NK-92 (cell line): Measurements from ENCODE around the gene IL20.
"Not testable (repeated sequence)": the region's sequence is repeated elsewhere in the genome, so short reads cannot be mapped to it uniquely, and the experiment has no call there.

ENCODE experiments used
- DNase-seq: peaks from one replicate; lab custom pipeline; 2025; ENCODE audit not compliant: unreplicated experiment; lab: John Stamatoyannopoulos, UW

Gene IL20

GRCh38 chr1:206842854-206843253, 22.6 kb upstream of the IL20 start:
- no peak for DNase-seq

GRCh38 chr1:206843626-206844025, 21.8 kb upstream of the IL20 start:
- DNase-seq: no peak

DNA sequence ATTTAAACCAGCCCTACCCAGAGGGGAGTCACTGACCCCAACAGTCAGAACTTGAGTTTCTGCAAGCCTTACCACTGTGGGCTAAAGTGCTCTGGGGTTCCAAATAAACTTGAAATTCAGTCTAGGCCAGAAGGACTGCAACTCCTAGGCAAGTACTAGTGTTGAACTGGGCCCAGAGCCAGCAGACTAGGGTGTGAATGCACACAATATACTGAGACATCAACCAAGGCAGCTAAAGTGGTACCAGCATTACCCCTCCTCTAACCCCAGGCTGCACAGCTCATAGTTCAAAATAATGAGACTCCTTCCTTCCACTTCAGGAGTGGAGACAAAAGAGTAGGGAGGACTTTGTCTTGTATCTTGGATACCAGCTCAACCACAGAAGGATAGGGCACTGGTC, 18.9 kb upstream of the IL20 start:
- DNase-seq: no peak

GRCh38 chr1:206847337-206847834, 18.0 kb upstream of the IL20 start:
- no peak for DNase-seq

DNA sequence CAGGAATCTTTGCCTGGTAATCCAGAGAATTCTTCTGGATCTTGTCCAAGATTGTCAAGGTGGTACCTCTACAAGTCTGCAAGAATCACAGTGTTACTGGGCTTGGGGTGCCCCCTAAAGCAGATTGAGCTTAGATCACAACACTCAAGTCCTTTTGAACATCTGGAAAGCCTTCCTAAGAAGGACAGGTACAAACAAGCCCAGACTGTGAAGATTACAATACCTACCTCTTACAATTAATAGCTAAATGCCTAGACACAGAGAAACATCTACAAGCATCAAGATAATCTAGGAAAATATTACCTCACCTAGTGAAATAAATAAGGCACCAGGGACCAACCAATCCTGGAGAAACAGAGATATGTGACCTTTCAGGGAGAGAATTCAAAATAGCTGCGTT, 17.5 kb upstream of the IL20 start:
- DNase-seq: no peak

- DNase-seq: no peak
Observed at GRCh38 chr1:206850401-206850800, 15.0 kb upstream of the IL20 start.

- DNase-seq: no peak
Observed at GRCh38 chr1:206851341-206852010, 13.9 kb upstream of the IL20 start.

GRCh38 chr1:206852662-206853061, 12.8 kb upstream of the IL20 start:
- not testable (repeated sequence) for DNase-seq

GRCh38 chr1:206853696-206854095, 11.7 kb upstream of the IL20 start:
- DNase-seq: not testable (repeated sequence)

- no peak for DNase-seq
Observed at GRCh38 chr1:206854401-206855129, 10.9 kb upstream of the IL20 start.

- DNase-seq: no peak
Observed at GRCh38 chr1:206855859-206856258, 9.6 kb upstream of the IL20 start.

GRCh38 chr1:206856674-206857464, 8.6 kb upstream of the IL20 start:
- no peak for DNase-seq

DNA sequence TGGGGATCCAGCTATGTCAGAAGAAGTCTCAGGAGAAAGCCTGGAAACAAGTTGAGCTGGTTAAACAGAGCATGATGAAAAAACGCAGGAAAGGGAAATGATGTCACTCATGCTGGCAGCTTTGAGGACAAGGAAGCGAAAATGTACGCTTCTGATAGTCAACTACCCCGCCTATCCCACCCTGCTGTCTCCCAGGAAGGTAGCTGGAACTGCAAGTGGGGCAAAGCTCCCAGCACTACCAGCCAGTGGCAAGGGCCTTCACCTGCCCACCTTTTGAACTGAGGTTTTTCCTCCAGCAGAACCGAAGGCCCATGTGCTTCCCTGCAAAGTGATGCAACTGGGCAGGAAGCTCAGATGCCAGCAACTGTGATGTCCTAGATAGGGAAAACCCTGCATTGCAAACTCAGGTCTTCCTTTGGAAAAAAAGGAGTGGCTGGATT, 6.3 kb upstream of the IL20 start:
- no peak for DNase-seq

DNA sequence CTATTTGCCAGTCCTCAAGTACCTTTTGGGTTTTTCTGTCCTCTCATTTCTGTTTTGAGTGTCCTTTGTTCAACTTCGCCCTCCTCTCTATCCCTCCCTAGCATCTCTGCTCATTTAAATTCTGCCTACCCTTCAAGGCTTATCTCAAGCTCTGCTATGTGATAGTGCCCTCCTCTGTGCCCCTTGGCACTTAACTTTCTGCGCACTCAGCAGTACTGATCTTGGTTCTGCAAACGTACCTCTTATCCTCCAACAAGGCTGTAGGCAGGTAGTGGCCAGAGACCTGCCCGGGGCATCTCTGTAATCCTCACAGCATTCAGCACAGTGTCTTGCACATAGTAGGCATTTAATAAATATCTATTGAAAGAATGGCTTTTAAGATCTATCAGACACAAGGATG, 5.3 kb upstream of the IL20 start:
- DNase-seq: no peak

- no peak for DNase-seq
Observed at GRCh38 chr1:206863266-206863665, 2.2 kb upstream of the IL20 start.

DNA sequence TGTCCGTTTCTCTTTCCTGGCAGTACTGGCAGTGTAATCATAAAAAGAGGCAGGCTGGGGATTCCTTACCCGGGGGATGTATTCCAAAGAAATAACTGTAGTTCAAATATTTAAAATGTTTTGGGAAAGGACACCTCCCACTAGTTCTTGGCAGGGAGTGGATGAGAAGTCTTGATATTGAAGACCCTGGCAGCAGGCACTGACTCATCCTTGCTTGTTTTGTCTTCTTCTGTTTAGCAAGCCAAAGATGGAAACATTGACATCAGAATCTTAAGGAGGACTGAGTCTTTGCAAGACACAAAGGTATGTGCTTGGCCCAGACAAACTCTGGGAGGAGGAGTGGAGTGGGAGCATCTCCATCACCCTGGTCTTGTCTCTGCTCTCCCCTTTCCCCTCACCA, 639 bp downstream of the IL20 start:
- no peak for DNase-seq

DNA sequence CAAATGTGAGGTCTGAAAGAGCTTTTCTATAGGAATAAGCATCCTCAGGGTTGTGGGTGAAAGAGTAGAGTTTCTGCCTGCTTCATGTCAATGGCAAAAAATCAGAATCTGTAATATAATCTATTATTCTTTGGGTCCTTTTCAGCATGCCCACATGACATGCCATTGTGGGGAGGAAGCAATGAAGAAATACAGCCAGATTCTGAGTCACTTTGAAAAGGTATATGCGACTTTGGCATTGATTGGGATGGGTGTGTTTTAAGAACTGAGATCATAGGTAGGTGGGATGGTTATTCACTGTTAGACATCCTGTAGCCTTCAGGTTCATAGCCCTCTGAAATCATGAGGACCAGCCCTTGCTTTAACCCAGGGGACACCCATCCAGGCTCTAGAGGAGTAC, 1.8 kb downstream of the IL20 start:
- no peak for DNase-seq

DNA sequence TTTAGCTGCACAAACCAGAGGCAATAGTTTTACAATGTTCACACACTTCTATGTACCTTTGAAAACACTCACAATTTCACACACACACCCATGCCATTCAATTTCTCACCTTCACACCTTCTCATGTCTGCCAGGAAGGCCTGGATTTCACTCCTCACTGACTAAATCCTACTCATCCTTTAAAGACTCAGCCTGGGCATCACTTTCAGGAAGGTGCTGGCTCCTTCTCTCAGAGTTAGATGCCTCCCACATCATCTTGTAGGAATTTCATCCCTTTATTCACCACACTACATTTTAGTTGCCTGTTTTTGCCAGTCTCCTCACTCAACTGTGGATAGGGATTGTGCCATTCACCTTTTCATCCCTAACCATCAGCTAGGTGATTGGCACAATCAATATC, 2.3 kb downstream of the IL20 start:
- no peak for DNase-seq

DNA sequence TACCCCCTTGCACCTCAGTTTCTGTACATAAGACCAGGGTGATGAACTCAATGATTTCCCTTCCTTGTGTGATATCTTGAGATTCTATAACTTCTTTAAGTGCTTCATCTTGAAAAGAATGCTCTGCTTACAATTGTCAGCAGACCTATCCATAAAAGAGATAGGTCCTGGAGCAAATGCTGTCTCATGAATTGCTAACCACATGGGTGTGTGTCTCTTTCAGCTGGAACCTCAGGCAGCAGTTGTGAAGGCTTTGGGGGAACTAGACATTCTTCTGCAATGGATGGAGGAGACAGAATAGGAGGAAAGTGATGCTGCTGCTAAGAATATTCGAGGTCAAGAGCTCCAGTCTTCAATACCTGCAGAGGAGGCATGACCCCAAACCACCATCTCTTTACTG, 2.8 kb downstream of the IL20 start:
- no peak for DNase-seq

DNA sequence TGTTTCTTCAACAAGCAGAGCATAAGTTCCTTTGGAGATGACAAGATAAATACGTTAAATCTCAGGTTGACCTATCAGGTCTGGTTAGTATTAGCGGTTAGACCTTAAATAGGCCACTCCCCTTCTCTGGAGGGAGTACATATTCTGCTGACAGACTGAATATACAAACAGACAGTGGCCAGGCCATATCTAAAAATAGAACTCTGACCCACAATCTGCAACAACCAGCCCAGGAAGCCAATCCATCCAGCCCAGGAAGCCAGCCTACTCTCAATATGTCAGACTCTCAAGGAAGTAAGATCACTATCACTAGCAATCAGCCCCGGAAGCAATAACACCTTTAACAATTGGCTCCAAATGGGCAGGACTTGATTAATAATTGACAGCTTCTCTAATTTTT, 6.7 kb downstream of the IL20 start:
- no peak for DNase-seq

- DNase-seq: no peak
Observed at GRCh38 chr1:206873603-206874188, 8.3 kb downstream of the IL20 start.
